Adrenal gland (tissue), 5 donors: ENCODE measurements around the gene RER1.

Experiments used
- POLR2A ChIP-seq, 2 donors: fragments of 450-650 bp; IDR thresholded peaks; one replicate each; pipeline ENCODE4 v1.6.1; 2017; ENCODE audit warnings: antibody characterized with exemption in 2 of 2, mild to moderate bottlenecking in 2 of 2, moderate library complexity in 1 of 2
- TF ChIP-seq, protein P1 (sequence below), 6 experiments: fragments of 450-650 bp in 4 of 6; fragments of 200-600 bp in 2 of 6; sonication (generic) in 1 of 6; IDR thresholded peaks; 1 replicate in 5 of 6; 2 replicates in 1 of 6; pipeline versions ENCODE4 v1.5.1 to v1.8.0; 2016 to 2021; ENCODE audit warnings: antibody characterized with exemption in 6 of 6, mild to moderate bottlenecking in 2 of 6, moderate library complexity in 1 of 6
- donor health status: DM: no; HTN: no; CAD: no.

GRCh38 chr1:2385606-2386280 lies 5.9 kb upstream of the RER1 start:
- TF ChIP-seq POLR2A (IDR thresholded peaks at IDR 0.05), result no peak
- TF ChIP-seq, protein P1, sequence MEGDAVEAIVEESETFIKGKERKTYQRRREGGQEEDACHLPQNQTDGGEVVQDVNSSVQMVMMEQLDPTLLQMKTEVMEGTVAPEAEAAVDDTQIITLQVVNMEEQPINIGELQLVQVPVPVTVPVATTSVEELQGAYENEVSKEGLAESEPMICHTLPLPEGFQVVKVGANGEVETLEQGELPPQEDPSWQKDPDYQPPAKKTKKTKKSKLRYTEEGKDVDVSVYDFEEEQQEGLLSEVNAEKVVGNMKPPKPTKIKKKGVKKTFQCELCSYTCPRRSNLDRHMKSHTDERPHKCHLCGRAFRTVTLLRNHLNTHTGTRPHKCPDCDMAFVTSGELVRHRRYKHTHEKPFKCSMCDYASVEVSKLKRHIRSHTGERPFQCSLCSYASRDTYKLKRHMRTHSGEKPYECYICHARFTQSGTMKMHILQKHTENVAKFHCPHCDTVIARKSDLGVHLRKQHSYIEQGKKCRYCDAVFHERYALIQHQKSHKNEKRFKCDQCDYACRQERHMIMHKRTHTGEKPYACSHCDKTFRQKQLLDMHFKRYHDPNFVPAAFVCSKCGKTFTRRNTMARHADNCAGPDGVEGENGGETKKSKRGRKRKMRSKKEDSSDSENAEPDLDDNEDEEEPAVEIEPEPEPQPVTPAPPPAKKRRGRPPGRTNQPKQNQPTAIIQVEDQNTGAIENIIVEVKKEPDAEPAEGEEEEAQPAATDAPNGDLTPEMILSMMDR (IDR thresholded peaks at IDR 0.05), result no peak
